H9 (cell line): Measurements from ENCODE around the gene GRB10. TPM values are rescaled to one million over a fixed set of nuclear protein-coding genes. Genes with fewer than 3 reads are reported as not detected.

Experiments
- DNase-seq: peaks from one replicate; pipeline ENCODE4 v3.0.0-alpha.2; 2017
- H2AFZ ChIP-seq: one replicate; pipeline ENCODE4 v1.6.1; 2013; ENCODE audit warnings: mild to moderate bottlenecking, low read length, control low read depth, moderate library complexity
- H2AK5ac ChIP-seq: 2 replicates; pipeline ENCODE4 v1.6.1; 2013; ENCODE audit warnings: low read length, control low read depth, mixed read lengths; ENCODE audit not compliant: insufficient read length
- H2BK120ac ChIP-seq: one replicate; pipeline ENCODE4 v1.6.1; 2013; ENCODE audit warnings: low read depth, mild to moderate bottlenecking, low read length, control low read depth, inconsistent platforms; ENCODE audit not compliant: poor library complexity, severe bottlenecking
- H2BK12ac ChIP-seq: 2 replicates; pipeline ENCODE4 v1.6.1; 2013; ENCODE audit warnings: low read length, control low read depth, mixed read lengths, low read depth; ENCODE audit not compliant: insufficient read length
- H2BK15ac ChIP-seq: 2 replicates; pipeline ENCODE4 v1.6.1; 2013; ENCODE audit warnings: low read depth, low read length, control low read depth
- H2BK20ac ChIP-seq: one replicate; pipeline ENCODE4 v1.6.1; 2013; ENCODE audit warnings: low read depth, mild to moderate bottlenecking, low read length, control low read depth, inconsistent platforms; ENCODE audit not compliant: poor library complexity, severe bottlenecking
- H2BK5ac ChIP-seq: 2 replicates; pipeline ENCODE4 v1.6.1; 2013; ENCODE audit warnings: low read length, control low read depth, mixed read lengths; ENCODE audit not compliant: insufficient read length
- H3K14ac ChIP-seq: 2 replicates; pipeline ENCODE4 v1.6.1; 2013; ENCODE audit warnings: low read length, control low read depth; ENCODE audit not compliant: insufficient read depth
- H3K18ac ChIP-seq: 2 replicates; pipeline ENCODE4 v1.6.1; 2013; ENCODE audit warnings: low read depth, mild to moderate bottlenecking, mixed read lengths, low read length, control low read depth; ENCODE audit not compliant: insufficient read length
- H3K23ac ChIP-seq: 2 replicates; pipeline ENCODE4 v1.6.1; 2013; ENCODE audit warnings: low read length, control low read depth, mixed read lengths, low read depth; ENCODE audit not compliant: insufficient read length
- H3K23me2 ChIP-seq: 2 replicates; pipeline ENCODE4 v1.6.1; 2013; ENCODE audit warnings: low read depth, mild to moderate bottlenecking, mixed read lengths, low read length, control low read depth; ENCODE audit not compliant: insufficient read length, poor library complexity, severe bottlenecking
- H3K27ac ChIP-seq: 2 replicates; pipeline ENCODE4 v1.5.1; 2013; ENCODE audit warnings: low read length, control low read depth, mixed read lengths, low read depth; ENCODE audit not compliant: insufficient read length
- H3K27me3 ChIP-seq: 2 replicates; pipeline ENCODE4 v1.6.1; 2013; ENCODE audit warnings: low read length, control low read depth, inconsistent platforms; ENCODE audit not compliant: insufficient read depth
- H3K4ac ChIP-seq: 2 replicates; pipeline ENCODE4 v1.6.1; 2013; ENCODE audit warnings: low read depth, mild to moderate bottlenecking, control low read depth, inconsistent platforms, low read length, moderate library complexity
- H3K4me1 ChIP-seq: 2 replicates; pipeline ENCODE4 v1.6.1; 2013; ENCODE audit warnings: low read length, control low read depth, inconsistent platforms; ENCODE audit not compliant: insufficient read depth
- H3K4me2 ChIP-seq: 2 replicates; pipeline ENCODE4 v1.6.1; 2013; ENCODE audit warnings: low read length, control low read depth, mixed read lengths; ENCODE audit not compliant: insufficient read length, insufficient read depth
- H3K56ac ChIP-seq: 2 replicates; pipeline ENCODE4 v1.6.1; 2013; ENCODE audit warnings: low read depth, mild to moderate bottlenecking, mixed read lengths, low read length, control low read depth; ENCODE audit not compliant: insufficient read length
- H3K79me1 ChIP-seq: 2 replicates; pipeline ENCODE4 v1.6.1; 2013; ENCODE audit warnings: low read depth, mild to moderate bottlenecking, moderate library complexity, low read length, control low read depth, inconsistent platforms; ENCODE audit not compliant: insufficient read depth, poor library complexity, severe bottlenecking
- H3K79me2 ChIP-seq: 2 replicates; pipeline ENCODE4 v1.6.1; 2013; ENCODE audit warnings: low read length, control low read depth, inconsistent platforms; ENCODE audit not compliant: insufficient read depth
- H3K9ac ChIP-seq: 2 replicates; pipeline ENCODE4 v1.6.1; 2013; ENCODE audit warnings: low read length, control low read depth, mixed read lengths; ENCODE audit not compliant: insufficient read length; ENCODE audit errors: extremely low read depth
- H3K9me3 ChIP-seq: one replicate; pipeline ENCODE4 v1.6.1; 2013; ENCODE audit warnings: low read depth, low read length, inconsistent platforms; ENCODE audit not compliant: control insufficient read depth
- H3T11ph ChIP-seq: one replicate; pipeline ENCODE4 v1.6.1; 2013; ENCODE audit warnings: mild to moderate bottlenecking, low read length, control low read depth, inconsistent platforms
- H4K20me1 ChIP-seq: one replicate; pipeline ENCODE4 v1.6.1; 2013; ENCODE audit not compliant: control insufficient read depth, insufficient read length, insufficient read depth
- H4K5ac ChIP-seq: 2 replicates; pipeline ENCODE4 v1.6.1; 2013; ENCODE audit warnings: low read depth, mild to moderate bottlenecking, mixed read lengths, low read length, control low read depth; ENCODE audit not compliant: insufficient read length
- H4K8ac ChIP-seq: replicated peaks from 2 replicates; pipeline ENCODE4 v1.6.1; 2013; ENCODE audit warnings: low read length, control low read depth, mixed read lengths, low read depth; ENCODE audit not compliant: insufficient read length
- H4K91ac ChIP-seq: 2 replicates; pipeline ENCODE4 v1.6.1; 2013; ENCODE audit warnings: low read depth, mild to moderate bottlenecking, moderate library complexity, mixed read lengths, low read length, control low read depth; ENCODE audit not compliant: insufficient read length
- H3K27ac Mint-ChIP-seq, 3 experiments: 2 replicates in 2 of 3; 3 replicates in 1 of 3; pipeline ENCODE4 v1.8.0; 2020 to 2021; ENCODE audit warnings: mixed read lengths in 3 of 3, mild to moderate bottlenecking in 1 of 3, moderate library complexity in 1 of 3
- H3K27me3 Mint-ChIP-seq: 2 replicates; pipeline ENCODE4 v1.8.0; 2021; ENCODE audit warnings: low read depth, mild to moderate bottlenecking, moderate library complexity, mixed read lengths
- H3K36me3 Mint-ChIP-seq, 3 experiments: 2 replicates in 2 of 3; 3 replicates in 1 of 3; pipeline ENCODE4 v1.8.0; 2020 to 2021; ENCODE audit warnings: low read depth in 3 of 3, mixed read lengths in 3 of 3; ENCODE audit not compliant: insufficient read depth in 1 of 3
- H3K4me1 Mint-ChIP-seq, 2 experiments: 2 replicates each; pipeline ENCODE4 v1.8.0; 2020; ENCODE audit warnings: mixed read lengths in 2 of 2
- H3K4me3 Mint-ChIP-seq, 2 experiments: 2 replicates in 1 of 2; 3 replicates in 1 of 2; pipeline ENCODE4 v1.8.0; 2020 to 2021; ENCODE audit warnings: mild to moderate bottlenecking in 2 of 2, mixed read lengths in 2 of 2, moderate library complexity in 1 of 2
- H3K9me3 Mint-ChIP-seq, 2 experiments: 2 replicates in 1 of 2; 3 replicates in 1 of 2; pipeline ENCODE4 v1.8.0; 2020; ENCODE audit warnings: mild to moderate bottlenecking in 2 of 2, mixed read lengths in 2 of 2, moderate library complexity in 1 of 2
- WGBS: extraction: QIAGEN DNeasy Blood & Tissue Kit; methylation state at CpG from one replicate; pipeline ENCODE4 v1.1.7; 2013; ENCODE audit warnings: missing lambda C conversion rate, low lambda C conversion rate, mixed read lengths; ENCODE audit not compliant: insufficient read length; ENCODE audit errors: extremely low coverage; 5-methylcytosine and 5-hydroxymethylcytosine counted together
- total RNA-seq: library from RNA; stranded (reverse); gene quantifications from 2 replicates; pipeline ENCODE4 v1.2.1, GENCODE V29; 2021
- TF ChIP-seq, protein P1 (sequence below): fragments of 200-600 bp; sonication (generic); conservative IDR thresholded peaks from 3 replicates; pipeline ENCODE4 v1.8.0; 2021; ENCODE audit warnings: antibody characterized with exemption, mild to moderate bottlenecking

Gene GRB10
- total RNA-seq, 1 experiment from 2014 or later = 108 TPM

DNA sequence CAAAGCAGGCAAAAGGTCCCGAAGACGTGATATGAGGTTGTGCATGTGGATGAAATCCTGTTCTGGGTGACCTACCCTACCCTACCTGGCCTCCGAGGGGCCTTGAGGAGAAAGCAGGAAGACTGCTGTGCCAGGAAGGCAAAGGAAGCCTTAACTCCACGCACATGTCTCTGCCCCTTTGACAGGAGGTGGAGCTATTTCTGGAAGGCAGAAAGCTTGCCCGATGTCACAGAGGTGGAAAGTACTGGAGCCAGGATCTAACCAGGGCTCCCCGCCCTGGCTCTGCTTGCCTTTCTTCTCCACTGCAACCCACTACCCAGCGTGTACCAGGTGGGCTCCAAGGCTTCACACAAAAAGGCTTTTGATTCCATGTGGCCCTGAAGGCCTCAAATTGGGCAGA is 151.1 kb downstream of the GRB10 start:
- Mint-ChIP-seq H3K4me3 (no peak overlapping the region), H3K27me3 (no peaks in the 10 kb centered on the region), H3K9me3 (peaks cover 11 to 24% of the 10 kb centered on the region in 2 experiments), H3K36me3 (peaks cover 3 to 32% (median 26%) of the 10 kb centered on the region in 3 experiments), H3K27ac (peak overlapping the region in 1 of 3 experiments; percentile 78; a peak in 2 of 7 replicates), H3K4me1 (peaks cover 43 to 47% of the 10 kb centered on the region in 2 experiments)
- H3K56ac ChIP-seq = no peak overlapping the region
- H2BK120ac ChIP-seq = no peak overlapping the region
- no peak overlapping the region for H4K8ac ChIP-seq
- H3K23me2 ChIP-seq = no peaks in the 10 kb centered on the region
- H3K9me3 ChIP-seq = no peaks in the 10 kb centered on the region
- H2BK15ac ChIP-seq = no peak overlapping the region
- WGBS = no CpG with 5 or more reads among the region's 7 CpGs
- H3K4ac ChIP-seq = no peak overlapping the region
- H3K9ac ChIP-seq = no peak overlapping the region
- no peak overlapping the region for H3K23ac ChIP-seq
- TF ChIP-seq, protein P1, sequence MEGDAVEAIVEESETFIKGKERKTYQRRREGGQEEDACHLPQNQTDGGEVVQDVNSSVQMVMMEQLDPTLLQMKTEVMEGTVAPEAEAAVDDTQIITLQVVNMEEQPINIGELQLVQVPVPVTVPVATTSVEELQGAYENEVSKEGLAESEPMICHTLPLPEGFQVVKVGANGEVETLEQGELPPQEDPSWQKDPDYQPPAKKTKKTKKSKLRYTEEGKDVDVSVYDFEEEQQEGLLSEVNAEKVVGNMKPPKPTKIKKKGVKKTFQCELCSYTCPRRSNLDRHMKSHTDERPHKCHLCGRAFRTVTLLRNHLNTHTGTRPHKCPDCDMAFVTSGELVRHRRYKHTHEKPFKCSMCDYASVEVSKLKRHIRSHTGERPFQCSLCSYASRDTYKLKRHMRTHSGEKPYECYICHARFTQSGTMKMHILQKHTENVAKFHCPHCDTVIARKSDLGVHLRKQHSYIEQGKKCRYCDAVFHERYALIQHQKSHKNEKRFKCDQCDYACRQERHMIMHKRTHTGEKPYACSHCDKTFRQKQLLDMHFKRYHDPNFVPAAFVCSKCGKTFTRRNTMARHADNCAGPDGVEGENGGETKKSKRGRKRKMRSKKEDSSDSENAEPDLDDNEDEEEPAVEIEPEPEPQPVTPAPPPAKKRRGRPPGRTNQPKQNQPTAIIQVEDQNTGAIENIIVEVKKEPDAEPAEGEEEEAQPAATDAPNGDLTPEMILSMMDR = no peak
- H3K18ac ChIP-seq = no peak overlapping the region
- H3K4me2 ChIP-seq = no peak overlapping the region
- H4K20me1 ChIP-seq = no peaks in the 10 kb centered on the region
- no peaks in the 10 kb centered on the region for H3K79me1 ChIP-seq
- no peak overlapping the region for H3T11ph ChIP-seq
- no peak overlapping the region for H2BK12ac ChIP-seq
- no peak overlapping the region for H4K91ac ChIP-seq
- peaks cover 2% of the 10 kb centered on the region; the same call in 1 of the 2 replicates for H3K4me1 ChIP-seq
- DNase-seq = no peak
- H4K5ac ChIP-seq = no peak overlapping the region
- no peak overlapping the region for H2AK5ac ChIP-seq
- no peak overlapping the region for H2AFZ ChIP-seq
- no peak overlapping the region for H2BK20ac ChIP-seq
- peaks cover 2% of the 10 kb centered on the region; the same call in 1 of the 2 replicates for H3K79me2 ChIP-seq
- H2BK5ac ChIP-seq = no peak overlapping the region
- H3K14ac ChIP-seq = no peak overlapping the region
- H3K27ac ChIP-seq = no peak overlapping the region
- no peaks in the 10 kb centered on the region for H3K27me3 ChIP-seq
